ENCODE results near the gene CHADL. TPM values are rescaled to one million over a fixed set of nuclear protein-coding genes. Genes with fewer than 3 reads are reported as not detected.

CHADL gene
- total and polyA plus RNA-seq, 2 of the 8 experiments (the other 6 are each of a cell fraction or from before 2014, with no cell fraction given) = 0.78 to 1.4 TPM

DNA sequence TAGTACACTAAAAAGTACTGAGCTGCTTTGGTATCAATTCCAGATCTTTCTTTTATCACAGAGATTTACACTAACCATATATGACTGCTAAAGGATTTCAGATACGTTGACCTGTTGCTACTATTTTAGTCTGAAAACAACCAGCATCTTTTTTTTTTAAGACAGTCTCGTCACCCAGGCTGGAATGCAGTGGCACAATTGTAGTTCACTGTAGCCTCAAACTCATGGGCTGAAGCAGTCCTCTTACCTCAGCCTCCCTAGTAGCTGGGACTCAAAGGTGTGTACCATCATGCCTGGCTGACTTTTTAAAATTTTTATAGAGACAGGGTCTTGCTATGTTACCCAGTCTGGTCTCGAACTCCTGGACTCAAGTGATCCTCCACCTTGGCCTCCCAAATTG is 59.8 kb downstream of the CHADL start (continued):
- TF ChIP-seq, protein P1, sequence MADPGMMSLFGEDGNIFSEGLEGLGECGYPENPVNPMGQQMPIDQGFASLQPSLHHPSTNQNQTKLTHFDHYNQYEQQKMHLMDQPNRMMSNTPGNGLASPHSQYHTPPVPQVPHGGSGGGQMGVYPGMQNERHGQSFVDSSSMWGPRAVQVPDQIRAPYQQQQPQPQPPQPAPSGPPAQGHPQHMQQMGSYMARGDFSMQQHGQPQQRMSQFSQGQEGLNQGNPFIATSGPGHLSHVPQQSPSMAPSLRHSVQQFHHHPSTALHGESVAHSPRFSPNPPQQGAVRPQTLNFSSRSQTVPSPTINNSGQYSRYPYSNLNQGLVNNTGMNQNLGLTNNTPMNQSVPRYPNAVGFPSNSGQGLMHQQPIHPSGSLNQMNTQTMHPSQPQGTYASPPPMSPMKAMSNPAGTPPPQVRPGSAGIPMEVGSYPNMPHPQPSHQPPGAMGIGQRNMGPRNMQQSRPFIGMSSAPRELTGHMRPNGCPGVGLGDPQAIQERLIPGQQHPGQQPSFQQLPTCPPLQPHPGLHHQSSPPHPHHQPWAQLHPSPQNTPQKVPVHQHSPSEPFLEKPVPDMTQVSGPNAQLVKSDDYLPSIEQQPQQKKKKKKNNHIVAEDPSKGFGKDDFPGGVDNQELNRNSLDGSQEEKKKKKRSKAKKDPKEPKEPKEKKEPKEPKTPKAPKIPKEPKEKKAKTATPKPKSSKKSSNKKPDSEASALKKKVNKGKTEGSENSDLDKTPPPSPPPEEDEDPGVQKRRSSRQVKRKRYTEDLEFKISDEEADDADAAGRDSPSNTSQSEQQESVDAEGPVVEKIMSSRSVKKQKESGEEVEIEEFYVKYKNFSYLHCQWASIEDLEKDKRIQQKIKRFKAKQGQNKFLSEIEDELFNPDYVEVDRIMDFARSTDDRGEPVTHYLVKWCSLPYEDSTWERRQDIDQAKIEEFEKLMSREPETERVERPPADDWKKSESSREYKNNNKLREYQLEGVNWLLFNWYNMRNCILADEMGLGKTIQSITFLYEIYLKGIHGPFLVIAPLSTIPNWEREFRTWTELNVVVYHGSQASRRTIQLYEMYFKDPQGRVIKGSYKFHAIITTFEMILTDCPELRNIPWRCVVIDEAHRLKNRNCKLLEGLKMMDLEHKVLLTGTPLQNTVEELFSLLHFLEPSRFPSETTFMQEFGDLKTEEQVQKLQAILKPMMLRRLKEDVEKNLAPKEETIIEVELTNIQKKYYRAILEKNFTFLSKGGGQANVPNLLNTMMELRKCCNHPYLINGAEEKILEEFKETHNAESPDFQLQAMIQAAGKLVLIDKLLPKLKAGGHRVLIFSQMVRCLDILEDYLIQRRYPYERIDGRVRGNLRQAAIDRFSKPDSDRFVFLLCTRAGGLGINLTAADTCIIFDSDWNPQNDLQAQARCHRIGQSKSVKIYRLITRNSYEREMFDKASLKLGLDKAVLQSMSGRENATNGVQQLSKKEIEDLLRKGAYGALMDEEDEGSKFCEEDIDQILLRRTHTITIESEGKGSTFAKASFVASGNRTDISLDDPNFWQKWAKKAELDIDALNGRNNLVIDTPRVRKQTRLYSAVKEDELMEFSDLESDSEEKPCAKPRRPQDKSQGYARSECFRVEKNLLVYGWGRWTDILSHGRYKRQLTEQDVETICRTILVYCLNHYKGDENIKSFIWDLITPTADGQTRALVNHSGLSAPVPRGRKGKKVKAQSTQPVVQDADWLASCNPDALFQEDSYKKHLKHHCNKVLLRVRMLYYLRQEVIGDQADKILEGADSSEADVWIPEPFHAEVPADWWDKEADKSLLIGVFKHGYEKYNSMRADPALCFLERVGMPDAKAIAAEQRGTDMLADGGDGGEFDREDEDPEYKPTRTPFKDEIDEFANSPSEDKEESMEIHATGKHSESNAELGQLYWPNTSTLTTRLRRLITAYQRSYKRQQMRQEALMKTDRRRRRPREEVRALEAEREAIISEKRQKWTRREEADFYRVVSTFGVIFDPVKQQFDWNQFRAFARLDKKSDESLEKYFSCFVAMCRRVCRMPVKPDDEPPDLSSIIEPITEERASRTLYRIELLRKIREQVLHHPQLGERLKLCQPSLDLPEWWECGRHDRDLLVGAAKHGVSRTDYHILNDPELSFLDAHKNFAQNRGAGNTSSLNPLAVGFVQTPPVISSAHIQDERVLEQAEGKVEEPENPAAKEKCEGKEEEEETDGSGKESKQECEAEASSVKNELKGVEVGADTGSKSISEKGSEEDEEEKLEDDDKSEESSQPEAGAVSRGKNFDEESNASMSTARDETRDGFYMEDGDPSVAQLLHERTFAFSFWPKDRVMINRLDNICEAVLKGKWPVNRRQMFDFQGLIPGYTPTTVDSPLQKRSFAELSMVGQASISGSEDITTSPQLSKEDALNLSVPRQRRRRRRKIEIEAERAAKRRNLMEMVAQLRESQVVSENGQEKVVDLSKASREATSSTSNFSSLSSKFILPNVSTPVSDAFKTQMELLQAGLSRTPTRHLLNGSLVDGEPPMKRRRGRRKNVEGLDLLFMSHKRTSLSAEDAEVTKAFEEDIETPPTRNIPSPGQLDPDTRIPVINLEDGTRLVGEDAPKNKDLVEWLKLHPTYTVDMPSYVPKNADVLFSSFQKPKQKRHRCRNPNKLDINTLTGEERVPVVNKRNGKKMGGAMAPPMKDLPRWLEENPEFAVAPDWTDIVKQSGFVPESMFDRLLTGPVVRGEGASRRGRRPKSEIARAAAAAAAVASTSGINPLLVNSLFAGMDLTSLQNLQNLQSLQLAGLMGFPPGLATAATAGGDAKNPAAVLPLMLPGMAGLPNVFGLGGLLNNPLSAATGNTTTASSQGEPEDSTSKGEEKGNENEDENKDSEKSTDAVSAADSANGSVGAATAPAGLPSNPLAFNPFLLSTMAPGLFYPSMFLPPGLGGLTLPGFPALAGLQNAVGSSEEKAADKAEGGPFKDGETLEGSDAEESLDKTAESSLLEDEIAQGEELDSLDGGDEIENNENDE (IDR thresholded peaks at IDR 0.05; ENCODE audit: insufficient replicate concordance, low read length) = no peak
- no peak for TF ChIP-seq BACH1 (IDR thresholded peaks at IDR 0.05; ENCODE audit: low read length)
- TF ChIP-seq RXRA (IDR thresholded peaks at IDR 0.05; ENCODE audit: insufficient read depth, low read depth, low read length) = no peak
- no peak for TF ChIP-seq RAD21 (IDR thresholded peaks at IDR 0.05 in 1 of 2, conservative IDR thresholded peaks at IDR 0.05 in 1 of 2; ENCODE audit: low read depth in 2 of 2, low read length in 2 of 2)
- no peak for TF ChIP-seq PHF8 (conservative IDR thresholded peaks at IDR 0.05; ENCODE audit: low read depth, low read length)
